PC-3 (cell line): ENCODE results near the gene AGAP1.

ENCODE experiments used
- EZH2 ChIP-seq: fragments of 300-600 bp; sonication (generic); IDR thresholded peaks from one replicate; pipeline ENCODE4 v1.6.1; 2017; ENCODE audit warnings: antibody characterized with exemption, mild to moderate bottlenecking, low read length; ENCODE audit not compliant: unreplicated experiment
- EZH2phosphoT487 ChIP-seq: fragments of 300-600 bp; sonication (generic); IDR thresholded peaks from 2 replicates; pipeline ENCODE4 v1.6.1; 2018; ENCODE audit warnings: mild to moderate bottlenecking, antibody characterized with exemption, low read length, borderline replicate concordance
- TF ChIP-seq, protein P1 (sequence below): fragments of 300-600 bp; sonication (generic); conservative IDR thresholded peaks from 2 replicates; pipeline ENCODE4 v1.5.1; 2017; ENCODE audit warnings: antibody characterized with exemption, low read depth, mild to moderate bottlenecking, low read length

DNA sequence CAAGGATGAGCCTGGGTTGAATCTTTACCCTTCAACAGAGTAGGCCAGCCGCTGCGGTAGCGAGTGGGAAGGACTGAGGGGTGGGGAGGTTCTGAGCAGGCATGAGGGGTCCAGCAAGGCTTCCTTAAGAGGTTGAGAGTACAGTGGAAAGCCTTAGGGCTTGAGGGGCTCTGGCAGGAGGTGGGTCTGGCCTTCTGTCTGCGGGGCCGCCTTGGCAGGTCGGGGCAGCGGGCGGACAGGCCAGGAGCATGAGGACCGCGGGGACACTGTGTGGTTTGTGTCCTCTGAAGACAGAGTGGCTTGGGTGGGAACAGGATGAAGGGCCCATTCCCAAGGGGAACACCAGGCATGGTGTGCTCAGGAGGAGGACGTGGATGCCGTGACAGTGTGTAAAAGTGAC is 250.3 kb downstream of the AGAP1 start:
- TF ChIP-seq, protein P1, sequence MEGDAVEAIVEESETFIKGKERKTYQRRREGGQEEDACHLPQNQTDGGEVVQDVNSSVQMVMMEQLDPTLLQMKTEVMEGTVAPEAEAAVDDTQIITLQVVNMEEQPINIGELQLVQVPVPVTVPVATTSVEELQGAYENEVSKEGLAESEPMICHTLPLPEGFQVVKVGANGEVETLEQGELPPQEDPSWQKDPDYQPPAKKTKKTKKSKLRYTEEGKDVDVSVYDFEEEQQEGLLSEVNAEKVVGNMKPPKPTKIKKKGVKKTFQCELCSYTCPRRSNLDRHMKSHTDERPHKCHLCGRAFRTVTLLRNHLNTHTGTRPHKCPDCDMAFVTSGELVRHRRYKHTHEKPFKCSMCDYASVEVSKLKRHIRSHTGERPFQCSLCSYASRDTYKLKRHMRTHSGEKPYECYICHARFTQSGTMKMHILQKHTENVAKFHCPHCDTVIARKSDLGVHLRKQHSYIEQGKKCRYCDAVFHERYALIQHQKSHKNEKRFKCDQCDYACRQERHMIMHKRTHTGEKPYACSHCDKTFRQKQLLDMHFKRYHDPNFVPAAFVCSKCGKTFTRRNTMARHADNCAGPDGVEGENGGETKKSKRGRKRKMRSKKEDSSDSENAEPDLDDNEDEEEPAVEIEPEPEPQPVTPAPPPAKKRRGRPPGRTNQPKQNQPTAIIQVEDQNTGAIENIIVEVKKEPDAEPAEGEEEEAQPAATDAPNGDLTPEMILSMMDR, result no peak
- TF ChIP-seq EZH2phosphoT487 (no peak), EZH2 (no peak)
